OCI-LY7 (cell line): ENCODE results near the gene CDH22. TPM values are rescaled to one million over a fixed set of nuclear protein-coding genes. Genes with fewer than 3 reads are reported as not detected.

Experiments used
- BruUV-seq: library from RNA; stranded (reverse); fragments of 400-500 nt; replicated peaks from 2 replicates; lab custom pipeline; 2021; lab: Mats Ljungman, UMichigan
- CTCF ChIA-PET: fragments of 300-600 bp; sonication (Branson Sonifier 250); formaldehyde crosslinking; loops from one replicate; lab custom pipeline; 2022; ENCODE audit warnings: antibody characterized with exemption; ENCODE audit not compliant: unreplicated experiment; lab: Charles Lee
- POLR2A ChIA-PET: fragments of 300-600 bp; sonication (Branson Sonifier 250); formaldehyde crosslinking; loops from one replicate; lab custom pipeline; 2022; ENCODE audit warnings: antibody characterized with exemption; lab: Charles Lee
- DNase-seq: peaks from one replicate; pipeline ENCODE4 v3.0.0-alpha.2; 2015; ENCODE audit warnings: low spot score
- H2AFZ ChIP-seq: fragments of 200-600 bp; sonication (generic), shearing (Covaris generic); 2 replicates; pipeline ENCODE4 v1.6.1; 2014; ENCODE audit warnings: mild to moderate bottlenecking, antibody characterized with exemption, low read length, moderate library complexity
- H3K27ac ChIP-seq: fragments of 200-600 bp; sonication (generic); 2 replicates; pipeline ENCODE4 v1.5.1; 2014; ENCODE audit warnings: mixed run types, low read depth, mild to moderate bottlenecking, moderate library complexity, low read length, inconsistent platforms; ENCODE audit not compliant: poor library complexity, severe bottlenecking
- H3K36me3 ChIP-seq: fragments of 200-600 bp; sonication (generic); 2 replicates; pipeline ENCODE4 v1.6.1; 2014; ENCODE audit warnings: mild to moderate bottlenecking, antibody characterized with exemption, low read length, moderate library complexity, mixed read lengths; ENCODE audit not compliant: insufficient read depth
- H3K4me1 ChIP-seq: fragments of 200-600 bp; sonication (generic); 2 replicates; pipeline ENCODE4 v1.5.1; 2014; ENCODE audit warnings: mild to moderate bottlenecking, low read length; ENCODE audit not compliant: insufficient read depth, poor library complexity, severe bottlenecking
- H3K4me2 ChIP-seq: fragments of 200-600 bp; sonication (generic); 2 replicates; pipeline ENCODE4 v1.6.1; 2014; ENCODE audit warnings: mild to moderate bottlenecking, low read length
- H3K4me3 ChIP-seq: fragments of 200-600 bp; sonication (generic); 2 replicates; pipeline ENCODE4 v1.5.1; 2014; ENCODE audit warnings: mild to moderate bottlenecking, low read depth, low read length; ENCODE audit not compliant: poor library complexity, severe bottlenecking
- H3K79me2 ChIP-seq: fragments of 200-600 bp; sonication (generic); 2 replicates; pipeline ENCODE4 v1.6.1; 2016; ENCODE audit warnings: low read depth, mild to moderate bottlenecking, low read length, moderate library complexity, mixed read lengths; ENCODE audit not compliant: insufficient read depth
- H3K9me2 ChIP-seq: fragments of 200-600 bp; sonication (generic); 2 replicates; pipeline ENCODE4 v1.6.1; 2016; ENCODE audit warnings: mild to moderate bottlenecking, low read length, mixed read lengths; ENCODE audit not compliant: insufficient read depth
- H3K9me3 ChIP-seq: fragments of 200-600 bp; sonication (generic); 2 replicates; pipeline ENCODE4 v1.6.1; 2014; ENCODE audit warnings: mild to moderate bottlenecking, mixed run types, low read length, mixed read lengths
- H4K20me1 ChIP-seq: fragments of 200-600 bp; sonication (generic); 2 replicates; pipeline ENCODE4 v1.6.1; 2014; ENCODE audit warnings: mild to moderate bottlenecking, antibody characterized with exemption, low read length, moderate library complexity, mixed read lengths; ENCODE audit not compliant: insufficient read depth
- EZH2phosphoT487 ChIP-seq: fragments of 200-600 bp; sonication (generic); IDR thresholded peaks from 2 replicates; pipeline ENCODE4 v1.6.1; 2018; ENCODE audit warnings: low read depth, borderline replicate concordance, mild to moderate bottlenecking, mixed run types, antibody characterized with exemption, low read length, moderate library complexity, mixed read lengths
- intact Hi-C: fragments of 100-400 bp; cut with micrococcal nuclease; formaldehyde crosslinking; loops from one replicate; pipeline ENCODE4 v1.10.0; 2022; ENCODE audit not compliant: unreplicated experiment
- total RNA-seq, 2 experiments: library from RNA; depleted of rRNA in 1 of 2; stranded (reverse); fragments of >200 nt in 1 of 2; shearing (Covaris generic) in 1 of 2; gene quantifications; 2 replicates each; pipeline ENCODE4 v1.2.3, GENCODE V29; 2014 to 2022
- TF ChIP-seq, protein P1 (sequence below): fragments of 200-600 bp; sonication (generic); conservative IDR thresholded peaks from 2 replicates; pipeline ENCODE4 v1.5.1; 2014; ENCODE audit warnings: mild to moderate bottlenecking, antibody characterized with exemption, low read length, moderate library complexity, mixed read lengths

Gene CDH22
- total RNA-seq, 2 experiments from 2014 or later, result not detected

GRCh38 chr20:46270977-46271744 is 37.1 kb downstream of the CDH22 start:
- CTCF ChIA-PET, result no interaction called here
- POLR2A ChIA-PET, result interaction anchor here (0.6 kb wide), 1 partner anchor 93 kb away, joined by 5 read pairs; no protein-coding TSS in a partner anchor
- TF ChIP-seq EZH2phosphoT487, result no peak
- TF ChIP-seq, protein P1, sequence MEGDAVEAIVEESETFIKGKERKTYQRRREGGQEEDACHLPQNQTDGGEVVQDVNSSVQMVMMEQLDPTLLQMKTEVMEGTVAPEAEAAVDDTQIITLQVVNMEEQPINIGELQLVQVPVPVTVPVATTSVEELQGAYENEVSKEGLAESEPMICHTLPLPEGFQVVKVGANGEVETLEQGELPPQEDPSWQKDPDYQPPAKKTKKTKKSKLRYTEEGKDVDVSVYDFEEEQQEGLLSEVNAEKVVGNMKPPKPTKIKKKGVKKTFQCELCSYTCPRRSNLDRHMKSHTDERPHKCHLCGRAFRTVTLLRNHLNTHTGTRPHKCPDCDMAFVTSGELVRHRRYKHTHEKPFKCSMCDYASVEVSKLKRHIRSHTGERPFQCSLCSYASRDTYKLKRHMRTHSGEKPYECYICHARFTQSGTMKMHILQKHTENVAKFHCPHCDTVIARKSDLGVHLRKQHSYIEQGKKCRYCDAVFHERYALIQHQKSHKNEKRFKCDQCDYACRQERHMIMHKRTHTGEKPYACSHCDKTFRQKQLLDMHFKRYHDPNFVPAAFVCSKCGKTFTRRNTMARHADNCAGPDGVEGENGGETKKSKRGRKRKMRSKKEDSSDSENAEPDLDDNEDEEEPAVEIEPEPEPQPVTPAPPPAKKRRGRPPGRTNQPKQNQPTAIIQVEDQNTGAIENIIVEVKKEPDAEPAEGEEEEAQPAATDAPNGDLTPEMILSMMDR, result no peak
- Histone ChIP-seq H3K9me3 (no peaks in the 10 kb centered on the region), H3K4me1 (no peaks in the 10 kb centered on the region), H2AFZ (no peak overlapping the region), H3K27ac (no peak overlapping the region), H3K36me3 (no peaks in the 10 kb centered on the region), H4K20me1 (no peaks in the 10 kb centered on the region), H3K4me3 (no peak overlapping the region), H3K79me2 (no peaks in the 10 kb centered on the region), H3K4me2 (no peak overlapping the region), H3K9me2 (no peaks in the 10 kb centered on the region)
- intact Hi-C loops, result no loop called here
- no peak for DNase-seq
- BruUV-seq, result no TSS peak

DNA sequence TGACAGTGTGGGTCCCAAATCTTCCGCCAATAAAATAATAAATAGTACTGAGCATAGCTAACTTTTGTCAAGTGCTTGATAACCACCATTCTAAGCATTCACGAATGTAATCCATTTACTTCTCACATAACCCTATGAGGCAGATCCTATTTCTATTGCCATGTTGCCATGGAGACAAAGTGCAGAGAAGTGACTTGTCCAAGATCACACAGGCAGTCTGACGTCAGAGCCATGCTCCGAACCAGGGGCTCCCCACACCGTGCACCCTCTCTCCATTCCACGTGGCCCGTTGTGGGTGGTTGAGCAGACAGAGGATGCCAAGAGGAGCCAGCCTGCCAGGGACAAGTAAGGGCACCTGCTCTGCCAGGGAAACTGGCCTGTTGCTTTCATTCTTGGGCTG is 38.9 kb downstream of the CDH22 start:
- no peak overlapping the region for H3K4me2 ChIP-seq
- H3K36me3 ChIP-seq, result no peaks in the 10 kb centered on the region
- no TSS peak for BruUV-seq
- H3K4me1 ChIP-seq, result no peaks in the 10 kb centered on the region
- no peaks in the 10 kb centered on the region for H3K9me3 ChIP-seq
- H2AFZ ChIP-seq, result no peak overlapping the region
- H3K4me3 ChIP-seq, result no peak overlapping the region
- no peak for DNase-seq
- CTCF ChIA-PET, result no interaction called here
- H3K27ac ChIP-seq, result no peak overlapping the region
- POLR2A ChIA-PET, result interaction anchor here (0.6 kb wide), 1 partner anchor 15 kb away, joined by 3 read pairs; no protein-coding TSS in a partner anchor
- no peaks in the 10 kb centered on the region for H3K79me2 ChIP-seq
- H3K9me2 ChIP-seq, result no peaks in the 10 kb centered on the region
- H4K20me1 ChIP-seq, result no peaks in the 10 kb centered on the region
- intact Hi-C loops, result no loop called here
- TF ChIP-seq, protein P1, result no peak
- TF ChIP-seq EZH2phosphoT487, result no peak

DNA sequence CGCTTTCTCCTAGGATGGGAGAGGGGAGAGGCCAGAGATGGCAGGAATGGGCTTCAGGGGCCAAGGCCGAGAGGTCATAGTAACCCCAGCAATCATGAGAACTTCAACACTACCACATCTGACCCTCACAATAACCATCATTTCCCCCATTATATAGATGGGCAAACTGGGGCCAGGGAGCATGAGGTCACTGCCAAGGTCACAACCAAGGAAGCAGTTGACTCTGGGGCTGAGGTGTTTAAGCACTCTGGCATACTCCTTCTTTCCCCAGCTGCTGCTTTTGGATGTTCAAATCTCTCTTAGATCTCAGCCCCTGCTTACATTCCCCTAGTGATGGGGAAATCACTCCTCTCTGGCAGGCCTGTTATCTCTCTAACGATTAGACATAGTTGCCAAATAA is 39.6 kb downstream of the CDH22 start:
- no peaks in the 10 kb centered on the region for H3K79me2 ChIP-seq
- no peaks in the 10 kb centered on the region for H3K36me3 ChIP-seq
- H3K9me2 ChIP-seq, result no peaks in the 10 kb centered on the region
- no peak overlapping the region for H2AFZ ChIP-seq
- POLR2A ChIA-PET, result interaction anchor here (0.6 kb wide), 1 partner anchor 15 kb away, joined by 3 read pairs; no protein-coding TSS in a partner anchor
- no peak overlapping the region for H3K4me3 ChIP-seq
- CTCF ChIA-PET, result no interaction called here
- no peaks in the 10 kb centered on the region for H3K4me1 ChIP-seq
- no peak for DNase-seq
- H4K20me1 ChIP-seq, result no peaks in the 10 kb centered on the region
- BruUV-seq, result no TSS peak
- TF ChIP-seq, protein P1, result no peak
- TF ChIP-seq EZH2phosphoT487, result no peak
- no peaks in the 10 kb centered on the region for H3K9me3 ChIP-seq
- H3K27ac ChIP-seq, result no peak overlapping the region
- no peak overlapping the region for H3K4me2 ChIP-seq
- intact Hi-C loops, result no loop called here
